NT2/D1 (cell line): ENCODE data around the gene ANGPTL5.

Source experiments
- DNase-seq: peaks from one replicate; pipeline ENCODE4 v3.0.0-alpha.2; 2011; ENCODE audit warnings: low read depth, low spot score
- H3K27me3 ChIP-seq: 2 replicates; pipeline ENCODE4 v1.6.0; 2011; ENCODE audit warnings: mild to moderate bottlenecking; ENCODE audit not compliant: insufficient read length, insufficient read depth
- H3K36me3 ChIP-seq: 2 replicates; pipeline ENCODE4 v1.6.1; 2011; ENCODE audit warnings: mild to moderate bottlenecking, low read length, mixed read lengths; ENCODE audit not compliant: insufficient read depth, insufficient read length
- H3K4me1 ChIP-seq: 2 replicates; pipeline ENCODE4 v1.5.1; 2011; ENCODE audit not compliant: insufficient read depth, insufficient read length
- H3K4me3 ChIP-seq: 2 replicates; pipeline ENCODE4 v1.5.1; 2011; ENCODE audit warnings: low read depth; ENCODE audit not compliant: insufficient read length
- H3K9ac ChIP-seq: 2 replicates; pipeline ENCODE4 v1.6.0; 2011; ENCODE audit warnings: low read depth; ENCODE audit not compliant: insufficient read length
- H3K9me3 ChIP-seq: 2 replicates; pipeline ENCODE4 v1.5.1; 2011; ENCODE audit warnings: mild to moderate bottlenecking, low read length; ENCODE audit not compliant: insufficient read depth
- SUZ12 ChIP-seq: IDR thresholded peaks from 2 replicates; pipeline ENCODE4 v1.6.1; 2011; ENCODE audit not compliant: insufficient read length, insufficient read depth; ENCODE audit errors: extremely low read depth
- YY1 ChIP-seq: IDR thresholded peaks from 2 replicates; pipeline ENCODE4 v1.6.1; 2011; ENCODE audit not compliant: insufficient read length, insufficient read depth
- ZNF274 ChIP-seq: IDR thresholded peaks from 2 replicates; pipeline ENCODE4 v1.6.1; 2011; ENCODE audit warnings: mild to moderate bottlenecking, low read depth, low read length

Gene ANGPTL5

GRCh38 chr11:101914738-101915426, 1.4 kb downstream of the ANGPTL5 start, which contains the start of gene CEP126:
Gene CEP126, plus strand, starts transcription at chr11:101915010. Its CDS starts 275 bp downstream, at chr11:101915285.
- Histone ChIP-seq H3K9ac (peak within 1 kb of the TSS; percentile 70), H3K4me3 (peak within 1 kb of the TSS; percentile 66), H3K36me3 (no peaks in the 10 kb centered on the region), H3K27me3 (no peaks in the 10 kb centered on the region), H3K9me3 (no peaks in the 10 kb centered on the region), H3K4me1 (no peaks in the 10 kb centered on the region)
- DNase-seq, result peak; percentile 87
- peak; percentile 49 for TF ChIP-seq YY1
- TF ChIP-seq SUZ12, result no peak

GRCh38 chr11:101914341-101914737, 2.0 kb downstream of the ANGPTL5 start:
- no peaks in the 10 kb centered on the region for H3K36me3 ChIP-seq
- no peaks in the 10 kb centered on the region for H3K27me3 ChIP-seq
- H3K4me1 ChIP-seq, result no peaks in the 10 kb centered on the region
- peak; percentile 5 for DNase-seq
- peak overlapping the region; percentile 66 for H3K4me3 ChIP-seq
- TF ChIP-seq YY1 (no peak), ZNF274 (no peak), SUZ12 (no peak)
- H3K9ac ChIP-seq, result no peak overlapping the region
- no peaks in the 10 kb centered on the region for H3K9me3 ChIP-seq

GRCh38 chr11:101913656-101914055, 2.7 kb downstream of the ANGPTL5 start:
- H3K4me1 ChIP-seq, result no peaks in the 10 kb centered on the region
- H3K9ac ChIP-seq, result no peak overlapping the region
- no peaks in the 10 kb centered on the region for H3K9me3 ChIP-seq
- no peaks in the 10 kb centered on the region for H3K27me3 ChIP-seq
- no peak overlapping the region for H3K4me3 ChIP-seq
- no peak for TF ChIP-seq SUZ12
- TF ChIP-seq ZNF274, result no peak
- no peak for TF ChIP-seq YY1
- no peak for DNase-seq
- H3K36me3 ChIP-seq, result no peaks in the 10 kb centered on the region

- Histone ChIP-seq H3K36me3 (no peaks in the 10 kb centered on the region), H3K9ac (no peak overlapping the region), H3K4me1 (no peaks in the 10 kb centered on the region), H3K9me3 (no peaks in the 10 kb centered on the region), H3K27me3 (no peaks in the 10 kb centered on the region), H3K4me3 (no peak overlapping the region)
- DNase-seq, result no peak
- no peak for TF ChIP-seq ZNF274
- no peak for TF ChIP-seq SUZ12
- no peak for TF ChIP-seq YY1
Measured at GRCh38 chr11:101912823-101913284, 3.5 kb downstream of the ANGPTL5 start.

- DNase-seq, result no peak
- no peaks in the 10 kb centered on the region for H3K27me3 ChIP-seq
- no peaks in the 10 kb centered on the region for H3K36me3 ChIP-seq
- H3K4me3 ChIP-seq, result no peak overlapping the region
- TF ChIP-seq ZNF274 (no peak), SUZ12 (no peak), YY1 (no peak)
- H3K9me3 ChIP-seq, result no peaks in the 10 kb centered on the region
- H3K4me1 ChIP-seq, result no peaks in the 10 kb centered on the region
- H3K9ac ChIP-seq, result no peak overlapping the region
Measured at GRCh38 chr11:101909087-101909486, 7.2 kb downstream of the ANGPTL5 start.

- Histone ChIP-seq H3K9me3 (no peaks in the 10 kb centered on the region), H3K36me3 (no peaks in the 10 kb centered on the region), H3K27me3 (no peaks in the 10 kb centered on the region), H3K9ac (no peak overlapping the region), H3K4me3 (no peak overlapping the region), H3K4me1 (no peaks in the 10 kb centered on the region)
- DNase-seq, result no peak
- no peak for TF ChIP-seq YY1
- no peak for TF ChIP-seq SUZ12
- TF ChIP-seq ZNF274, result no peak
Measured at GRCh38 chr11:101907815-101908214, 8.5 kb downstream of the ANGPTL5 start.

GRCh38 chr11:101894505-101894904, 21.8 kb downstream of the ANGPTL5 start:
- DNase-seq, result no peak
- Histone ChIP-seq H3K4me3 (no peak overlapping the region), H3K9me3 (no peaks in the 10 kb centered on the region), H3K9ac (no peak overlapping the region), H3K27me3 (no peaks in the 10 kb centered on the region), H3K36me3 (no peaks in the 10 kb centered on the region), H3K4me1 (no peaks in the 10 kb centered on the region)
- TF ChIP-seq SUZ12 (no peak), ZNF274 (no peak), YY1 (no peak)
